DND-41 (cell line): ENCODE measurements around the gene TIMM8B.
A peak's percentile ranks its signal among the peaks of the same experiment; 100 is the strongest.

Experiments
- ATAC-seq: fragments of 200-7000 bp; cut with Tn5 transposase; 3 replicates; pipeline ENCODE4 v1.9.1; 2021; ENCODE audit warnings: low read depth; ENCODE audit not compliant: insufficient read depth
- DNase-seq: peaks from one replicate; pipeline ENCODE4 v3.0.0-alpha.2; 2020
- H2AFZ ChIP-seq: 2 replicates; pipeline ENCODE4 v1.6.0; 2012; ENCODE audit warnings: low read depth, low read length
- H3K27ac ChIP-seq: 2 replicates; pipeline ENCODE4 v1.5.1; 2012; ENCODE audit warnings: low read length, inconsistent platforms
- H3K27me3 ChIP-seq: fragments of 200-600 bp; sonication (generic); 2 replicates; pipeline ENCODE4 v1.6.0; 2012; ENCODE audit warnings: low read length, mild to moderate bottlenecking, inconsistent platforms; ENCODE audit not compliant: insufficient read depth, poor library complexity
- H3K36me3 ChIP-seq: 2 replicates; pipeline ENCODE4 v1.5.1; 2012; ENCODE audit warnings: low read length, inconsistent platforms; ENCODE audit not compliant: insufficient read depth
- H3K4me1 ChIP-seq: 2 replicates; pipeline ENCODE4 v1.5.1; 2012; ENCODE audit warnings: mild to moderate bottlenecking, low read length; ENCODE audit not compliant: insufficient read depth
- H3K4me2 ChIP-seq: 2 replicates; pipeline ENCODE4 v1.6.0; 2012; ENCODE audit warnings: mild to moderate bottlenecking, moderate library complexity, low read length, inconsistent platforms; ENCODE audit not compliant: insufficient read depth
- H3K4me3 ChIP-seq, 2 experiments: fragments of 200-600 bp in 1 of 2; shearing (Covaris generic) in 1 of 2; 2 replicates each; pipeline ENCODE4 v1.5.1; 2012 to 2016; ENCODE audit warnings: inconsistent platforms in 2 of 2, low read length in 2 of 2, mild to moderate bottlenecking in 2 of 2, low read depth in 1 of 2, moderate library complexity in 1 of 2
- H3K79me2 ChIP-seq: 2 replicates; pipeline ENCODE4 v1.6.0; 2012; ENCODE audit warnings: low read length, inconsistent platforms; ENCODE audit not compliant: insufficient read depth
- H3K9ac ChIP-seq: 2 replicates; pipeline ENCODE4 v1.6.0; 2012; ENCODE audit warnings: low read depth, mild to moderate bottlenecking, inconsistent platforms, low read length, moderate library complexity
- H3K9me3 ChIP-seq: 2 replicates; pipeline ENCODE4 v1.5.1; 2012; ENCODE audit warnings: low read length, moderate library complexity, mild to moderate bottlenecking, inconsistent platforms; ENCODE audit not compliant: insufficient read depth, severe bottlenecking
- H4K20me1 ChIP-seq: 2 replicates; pipeline ENCODE4 v1.6.0; 2012; ENCODE audit warnings: low read length; ENCODE audit not compliant: insufficient read depth
- CTCF ChIP-seq: IDR thresholded peaks from 2 replicates; pipeline ENCODE4 v1.5.1; 2012; ENCODE audit warnings: borderline replicate concordance, low read length, moderate library complexity, mild to moderate bottlenecking; ENCODE audit not compliant: poor library complexity, severe bottlenecking; ENCODE audit errors: extremely low read depth
- EZH2 ChIP-seq: IDR thresholded peaks from 3 replicates; pipeline ENCODE4 v1.6.1; 2012; ENCODE audit warnings: borderline replicate concordance, low read depth, mild to moderate bottlenecking, moderate library complexity, low read length, inconsistent platforms; ENCODE audit not compliant: severe bottlenecking

TIMM8B gene

GRCh38 chr11:112114460-112114859 is 27.9 kb upstream of the TIMM8B start:
- no peaks in the 10 kb centered on the region for H3K27me3 ChIP-seq
- H4K20me1 ChIP-seq: no peaks in the 10 kb centered on the region
- TF ChIP-seq EZH2 (no peak), CTCF (no peak)
- H3K4me3 ChIP-seq: no peak overlapping the region
- no peaks in the 10 kb centered on the region for H3K36me3 ChIP-seq
- no peak overlapping the region for H3K9ac ChIP-seq
- ATAC-seq (no peak), DNase-seq (no peak)
- no peak overlapping the region for H2AFZ ChIP-seq
- no peak overlapping the region for H3K4me2 ChIP-seq
- H3K4me1 ChIP-seq: no peaks in the 10 kb centered on the region
- H3K79me2 ChIP-seq: no peaks in the 10 kb centered on the region
- H3K27ac ChIP-seq: no peak overlapping the region
- no peaks in the 10 kb centered on the region for H3K9me3 ChIP-seq

DNA sequence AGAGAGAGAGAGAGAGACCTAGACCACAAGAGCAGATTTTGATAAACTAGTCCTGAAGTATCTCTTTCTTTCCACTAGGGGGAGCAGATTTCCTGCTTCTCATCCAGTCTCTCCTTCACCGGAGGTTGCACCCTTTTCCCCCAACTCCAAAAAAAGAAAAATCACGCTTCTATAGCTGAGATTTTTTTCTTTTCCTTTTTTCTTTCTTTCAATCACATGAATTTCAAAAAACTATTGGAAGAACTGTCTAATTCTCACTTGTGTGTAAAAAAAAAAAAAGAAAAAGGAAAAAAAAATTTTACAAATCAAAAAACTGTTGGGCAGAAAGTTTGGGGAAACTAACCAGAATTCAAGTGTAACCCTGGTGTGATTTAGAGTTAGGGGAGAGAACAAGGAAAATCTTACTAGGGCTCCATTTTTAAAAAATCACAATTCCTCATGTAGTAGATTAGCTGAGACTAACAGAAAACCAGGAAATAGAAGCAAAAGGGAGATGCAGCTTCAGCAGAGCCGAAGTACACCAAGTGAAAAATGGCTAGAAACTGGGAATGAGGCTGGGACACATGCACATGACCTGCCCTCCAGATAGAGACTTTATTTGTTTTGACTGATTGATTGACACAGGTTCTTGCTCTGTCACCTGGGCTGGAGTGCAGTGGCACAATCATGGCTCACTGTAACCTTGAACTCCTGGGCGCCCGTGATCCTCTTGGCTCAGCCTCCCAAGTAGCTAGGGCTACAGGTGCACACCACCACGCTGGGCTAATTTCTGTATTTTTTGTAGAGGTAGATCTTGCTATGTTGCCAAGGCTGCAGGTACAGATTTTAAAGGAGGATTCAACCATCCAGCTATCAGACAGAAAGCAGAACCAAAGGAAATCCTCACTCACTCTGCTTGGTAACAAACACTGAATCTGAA is 27.2 kb upstream of the TIMM8B start:
- Histone ChIP-seq H3K4me3 (no peak overlapping the region), H3K9me3 (no peaks in the 10 kb centered on the region), H3K4me2 (no peak overlapping the region), H2AFZ (no peak overlapping the region), H3K36me3 (no peaks in the 10 kb centered on the region), H3K4me1 (no peaks in the 10 kb centered on the region), H4K20me1 (no peaks in the 10 kb centered on the region), H3K9ac (no peak overlapping the region), H3K27ac (no peak overlapping the region), H3K27me3 (no peaks in the 10 kb centered on the region), H3K79me2 (no peaks in the 10 kb centered on the region)
- TF ChIP-seq EZH2: no peak
- peak; percentile 72 for TF ChIP-seq CTCF
- DNase-seq (no peak), ATAC-seq (peak; percentile 87)

DNA sequence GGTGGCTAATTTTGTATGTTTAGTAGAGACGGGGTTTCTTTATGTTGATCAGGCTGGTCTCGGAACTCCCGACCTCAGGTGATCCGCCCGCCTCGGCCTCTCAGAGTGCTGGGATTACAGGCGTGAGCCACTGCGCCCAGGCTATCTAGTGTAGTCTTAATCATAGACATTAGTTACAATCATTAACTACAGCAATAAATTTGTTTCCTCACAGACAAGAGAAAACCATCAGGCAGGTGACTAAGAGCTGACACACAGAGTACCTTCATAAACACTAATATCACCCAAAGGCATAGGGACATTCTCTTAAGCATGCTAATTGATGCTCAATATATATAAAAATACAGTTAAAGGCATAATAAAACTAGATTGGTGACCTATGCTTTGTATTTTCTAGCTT is 19.5 kb upstream of the TIMM8B start:
- ATAC-seq: no peak
- no peak for TF ChIP-seq EZH2
- no peak for TF ChIP-seq CTCF
- H3K79me2 ChIP-seq: no peaks in the 10 kb centered on the region
- H3K4me2 ChIP-seq: no peak overlapping the region
- no peaks in the 10 kb centered on the region for H3K27me3 ChIP-seq
- no peaks in the 10 kb centered on the region for H3K9me3 ChIP-seq
- no peak overlapping the region for H2AFZ ChIP-seq
- no peak for DNase-seq
- no peak overlapping the region for H3K27ac ChIP-seq
- H3K4me1 ChIP-seq: no peaks in the 10 kb centered on the region
- H4K20me1 ChIP-seq: no peaks in the 10 kb centered on the region
- no peaks in the 10 kb centered on the region for H3K36me3 ChIP-seq
- no peak overlapping the region for H3K4me3 ChIP-seq
- H3K9ac ChIP-seq: no peak overlapping the region
